NCI-H2227 (cell line): ENCODE results near the gene MMP1.
A peak's percentile ranks its signal among the peaks of the same experiment; 100 is the strongest.

Source experiments
- DNase-seq: peaks from one replicate; lab custom pipeline; 2025; ENCODE audit not compliant: unreplicated experiment; lab: John Stamatoyannopoulos, UW

MMP1 gene

DNA sequence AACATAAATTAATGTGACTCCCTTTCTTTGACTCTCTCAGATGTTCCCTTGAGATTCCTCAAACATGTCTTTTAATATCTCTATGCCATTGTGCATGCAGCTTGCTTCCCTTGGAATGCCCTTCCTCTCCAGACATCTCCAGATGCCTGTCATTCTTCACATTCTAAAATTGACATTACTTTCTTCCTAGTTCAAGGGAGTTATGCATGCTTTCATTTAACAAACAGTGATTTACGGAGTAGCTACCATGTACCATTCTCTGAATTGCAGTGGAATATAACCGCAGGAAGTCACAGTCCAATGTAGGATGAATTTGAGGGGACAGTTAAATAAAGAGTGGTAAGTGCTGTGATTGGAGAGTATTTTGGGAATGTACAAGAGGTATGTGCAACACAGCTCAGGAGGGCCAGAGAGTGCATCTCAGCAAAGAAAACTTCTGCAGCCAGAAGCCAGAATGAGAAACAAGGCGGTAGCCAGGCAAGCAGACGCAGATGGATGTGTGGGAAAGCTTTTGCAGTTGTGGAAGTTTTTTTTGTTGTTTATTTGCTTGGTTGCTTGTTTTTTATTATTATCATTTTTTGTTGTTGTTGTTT lies 36.2 kb downstream of the MMP1 start:
- DNase-seq, result no peak

DNA sequence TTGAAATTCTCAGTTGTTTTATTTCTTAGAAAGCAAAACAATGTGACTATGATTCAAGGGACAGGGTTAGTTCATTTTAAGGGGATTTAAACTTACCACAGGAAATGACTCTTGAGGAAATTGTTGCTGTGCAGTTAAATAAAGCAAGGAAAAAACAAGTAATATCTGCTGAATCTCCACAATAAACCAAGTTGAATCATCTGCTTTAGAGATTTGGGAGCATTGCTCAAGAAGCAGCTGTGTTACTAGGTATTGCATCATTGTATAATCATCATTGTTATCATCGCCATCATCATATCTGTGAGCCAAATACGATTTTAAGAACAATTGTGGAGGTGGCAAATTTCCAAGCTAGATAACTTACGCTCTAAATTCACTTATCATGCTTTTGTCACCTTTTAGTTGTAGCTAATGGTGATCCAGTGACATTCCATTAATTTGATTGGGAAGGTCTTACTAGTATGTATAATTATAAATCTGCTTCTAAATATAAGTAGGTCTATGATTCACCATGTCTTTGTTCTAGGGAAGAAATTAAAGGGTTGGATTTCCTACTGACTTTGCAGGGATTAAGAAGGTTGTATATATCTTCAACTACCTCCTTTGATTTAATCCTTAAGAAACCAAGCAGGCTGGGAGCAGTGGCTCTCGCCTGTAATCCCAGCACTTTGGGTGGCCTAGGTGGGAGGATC lies 37.5 kb downstream of the MMP1 start:
- DNase-seq, result no peak

GRCh38 chr11:102757823-102758549 lies 40.0 kb downstream of the MMP1 start:
- no peak for DNase-seq

DNA sequence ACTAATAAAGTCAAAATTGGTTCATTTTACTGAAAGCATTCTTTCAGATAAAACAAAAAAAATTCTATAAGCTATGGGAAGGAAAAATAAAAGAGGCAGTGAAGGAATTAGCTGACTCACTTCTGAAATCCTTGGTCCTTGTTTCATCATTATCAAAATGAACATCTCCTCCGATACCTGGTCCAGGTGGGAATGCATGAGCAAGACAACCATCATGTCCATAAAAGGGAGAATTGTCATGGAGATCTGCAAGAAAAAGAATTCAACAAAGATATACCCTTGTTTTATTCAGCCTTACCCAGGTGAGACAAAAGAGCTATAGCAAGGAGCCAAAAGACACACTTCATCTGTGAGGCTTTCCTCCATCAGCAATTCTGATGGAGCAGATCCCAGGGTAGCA lies 44.7 kb downstream of the MMP1 start:
- DNase-seq, result no peak

DNA sequence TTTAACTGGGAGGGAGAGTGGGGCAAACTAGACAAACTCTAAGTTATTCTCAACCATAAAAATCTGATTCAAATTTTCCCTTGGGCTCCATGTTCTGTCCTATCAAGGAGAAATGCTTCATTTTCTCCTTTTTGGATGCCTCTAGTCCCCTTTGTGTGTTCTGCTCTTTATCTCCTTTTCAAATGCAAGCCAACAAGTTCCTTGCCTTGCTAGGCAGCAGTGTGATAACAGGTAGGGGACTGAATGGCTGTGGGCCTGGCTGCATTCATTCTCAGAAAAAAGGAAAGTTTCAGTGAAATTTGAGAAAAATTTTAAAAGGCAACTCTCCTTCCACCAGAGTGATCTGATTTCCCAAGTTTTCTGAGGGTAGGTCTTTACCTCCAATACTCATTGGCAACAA lies 46.3 kb downstream of the MMP1 start:
- DNase-seq, result no peak

DNA sequence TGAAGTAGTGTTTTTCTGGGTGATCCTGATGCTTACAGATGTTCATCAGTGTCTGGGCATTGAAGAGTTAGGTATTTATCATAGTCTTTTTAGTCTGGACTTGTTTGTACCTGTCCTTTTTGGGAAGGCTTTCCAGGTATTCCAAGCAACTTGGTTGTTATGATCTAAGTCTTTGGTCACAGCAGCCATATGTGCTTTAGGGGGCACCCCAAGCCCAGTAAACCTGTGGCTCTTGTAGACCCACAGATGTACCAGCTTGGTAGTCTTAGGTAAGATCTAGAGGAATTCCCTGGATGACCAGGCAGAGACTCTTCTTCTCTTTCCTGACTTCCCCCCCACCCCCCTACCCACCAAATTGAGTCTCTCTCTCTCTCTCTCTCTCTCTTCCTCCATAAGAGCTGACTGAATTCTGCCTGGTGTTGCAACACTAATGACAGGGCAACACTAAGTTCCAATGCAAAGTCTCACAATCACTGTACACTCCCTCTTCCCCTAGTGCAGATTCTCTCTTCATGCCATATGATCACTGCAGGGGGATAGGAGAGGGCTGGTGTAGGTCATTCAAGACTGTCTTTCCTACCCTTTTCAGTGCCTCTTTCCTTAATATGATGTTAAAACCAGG lies 48.7 kb downstream of the MMP1 start:
- DNase-seq, result no peak

DNA sequence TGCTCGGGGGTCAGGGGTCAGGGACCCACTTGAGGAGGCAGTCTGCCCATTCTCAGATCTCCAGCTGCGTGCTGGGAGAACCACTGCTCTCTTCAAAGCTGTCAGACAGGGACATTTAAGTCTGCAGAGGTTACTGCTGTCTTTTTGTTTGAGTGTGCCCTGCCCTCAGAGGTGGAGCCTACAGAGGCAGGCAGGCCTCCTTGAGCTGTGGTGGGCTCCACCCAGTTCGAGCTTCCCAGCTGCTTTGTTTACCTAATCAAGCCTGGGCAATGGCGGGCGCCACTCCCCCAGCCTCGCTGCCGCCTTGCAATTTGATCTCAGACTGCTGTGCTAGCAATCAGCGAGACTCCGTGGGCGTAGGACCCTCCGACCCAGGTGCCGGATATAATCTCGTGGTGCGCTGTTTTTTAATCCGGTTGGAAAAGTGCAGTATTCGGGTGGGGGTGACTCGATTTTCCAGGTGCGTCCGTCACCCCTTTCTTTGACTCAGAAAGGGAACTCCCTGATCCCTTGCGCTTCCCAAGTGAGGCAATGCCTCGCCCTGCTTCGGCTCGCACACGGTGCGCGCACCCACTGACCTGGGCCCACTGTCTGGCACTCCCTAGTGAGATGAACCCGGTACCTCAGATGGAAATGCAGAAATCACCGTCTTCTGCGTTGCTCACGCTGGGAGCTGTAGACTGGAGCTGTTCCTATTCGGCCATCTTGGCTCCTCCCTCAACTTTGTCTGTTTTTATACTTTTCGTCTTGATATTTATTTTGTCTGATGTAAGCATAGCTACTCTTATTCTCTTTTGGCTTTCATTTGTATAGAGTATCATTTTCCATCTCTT lies 51.0 kb downstream of the MMP1 start:
- DNase-seq, result peak; percentile 3
